GM23338 (cell line): ENCODE measurements around the gene C12orf43. TPM values are rescaled to one million over a fixed set of nuclear protein-coding genes. Genes with fewer than 3 reads are reported as not detected.
A peak's percentile ranks its signal among the peaks of the same experiment; 100 is the strongest.

Experiments
- ATAC-seq: fragments of 200-7000 bp; cut with Tn5 transposase; 3 replicates; pipeline ENCODE4 v1.9.1; 2020
- DNase-seq: peaks from one replicate; pipeline ENCODE4 v3.0.0-alpha.2; 2015; ENCODE audit warnings: low spot score
- H2AFZ ChIP-seq: fragments of 200-600 bp; sonication (generic); 2 replicates; pipeline ENCODE4 v1.8.0; 2016; ENCODE audit warnings: antibody characterized with exemption, mild to moderate bottlenecking, moderate library complexity
- H3F3A ChIP-seq: fragments of 200-600 bp; sonication (generic); replicated peaks from 2 replicates; pipeline ENCODE4 v1.8.0; 2017; ENCODE audit warnings: antibody characterized with exemption, mixed run types, low read depth
- H3K27ac ChIP-seq: fragments of 200-600 bp; sonication (generic); 2 replicates; pipeline ENCODE4 v1.6.1; 2016; ENCODE audit warnings: low read depth
- H3K27me3 ChIP-seq: fragments of 200-600 bp; sonication (generic); 2 replicates; pipeline ENCODE4 v1.8.0; 2016; ENCODE audit warnings: mild to moderate bottlenecking, mixed run types, moderate library complexity; ENCODE audit not compliant: insufficient read depth
- H3K36me3 ChIP-seq: fragments of 200-600 bp; sonication (generic); 2 replicates; pipeline ENCODE4 v1.8.0; 2016; ENCODE audit warnings: mild to moderate bottlenecking; ENCODE audit not compliant: insufficient read depth
- H3K4me1 ChIP-seq: fragments of 200-600 bp; sonication (generic); 2 replicates; pipeline ENCODE4 v1.8.0; 2016; ENCODE audit warnings: mild to moderate bottlenecking, moderate library complexity; ENCODE audit not compliant: insufficient read depth
- H3K4me2 ChIP-seq: fragments of 200-600 bp; sonication (generic); 2 replicates; pipeline ENCODE4 v1.7.1; 2017; ENCODE audit warnings: mixed run types
- H3K4me3 ChIP-seq: fragments of 200-600 bp; sonication (generic); 2 replicates; pipeline ENCODE4 v1.6.1; 2016; ENCODE audit warnings: mixed run types
- H3K79me2 ChIP-seq: fragments of 200-600 bp; sonication (generic); replicated peaks from 2 replicates; pipeline ENCODE4 v1.8.0; 2017; ENCODE audit warnings: mild to moderate bottlenecking; ENCODE audit not compliant: insufficient read depth
- H3K9me2 ChIP-seq: fragments of 200-600 bp; sonication (generic); 2 replicates; pipeline ENCODE4 v1.8.0; 2017; ENCODE audit not compliant: insufficient read depth
- H4K20me1 ChIP-seq: fragments of 200-600 bp; sonication (generic); replicated peaks from 2 replicates; pipeline ENCODE4 v1.8.0; 2017; ENCODE audit warnings: mild to moderate bottlenecking; ENCODE audit not compliant: insufficient read depth
- H3K27ac Mint-ChIP-seq: 2 replicates; pipeline ENCODE4 v1.8.0; 2020; ENCODE audit warnings: inconsistent platforms, mild to moderate bottlenecking, moderate library complexity, mixed read lengths
- H3K27me3 Mint-ChIP-seq: 3 replicates; pipeline ENCODE4 v1.8.0; 2022; ENCODE audit warnings: low read depth, mild to moderate bottlenecking, moderate library complexity, mixed read lengths, inconsistent platforms; ENCODE audit not compliant: insufficient read depth, poor library complexity
- H3K36me3 Mint-ChIP-seq: 3 replicates; pipeline ENCODE4 v1.8.0; 2021; ENCODE audit warnings: low read depth, mild to moderate bottlenecking, inconsistent platforms, moderate library complexity, mixed read lengths
- H3K4me1 Mint-ChIP-seq: 3 replicates; pipeline ENCODE4 v1.8.0; 2020; ENCODE audit warnings: mild to moderate bottlenecking, inconsistent platforms, mixed read lengths
- H3K4me3 Mint-ChIP-seq: 3 replicates; pipeline ENCODE4 v1.8.0; 2021; ENCODE audit warnings: moderate library complexity, mild to moderate bottlenecking, inconsistent platforms, mixed read lengths
- H3K9me3 Mint-ChIP-seq: 3 replicates; pipeline ENCODE4 v1.8.0; 2020; ENCODE audit warnings: moderate library complexity, mild to moderate bottlenecking, inconsistent platforms, mixed read lengths
- CREB1 ChIP-seq: fragments of 250-450 bp; sonication (Bioruptor Pico); IDR thresholded peaks from 2 replicates; pipeline ENCODE4 v1.5.0; 2020; ENCODE audit warnings: low read depth, mild to moderate bottlenecking, moderate library complexity
- CTCF ChIP-seq, 2 experiments: fragments of 200-600 bp in 1 of 2; sonication (generic) in 1 of 2; conservative IDR thresholded peaks; 2 replicates each; pipeline versions ENCODE4 v1.5.1 to v1.6.1; 2016 to 2017; ENCODE audit warnings: antibody characterized with exemption in 2 of 2, low read depth in 2 of 2, mild to moderate bottlenecking in 2 of 2, moderate library complexity in 1 of 2
- ETS1 ChIP-seq: IDR thresholded peaks from 2 replicates; pipeline ENCODE4 v1.6.1; 2016; ENCODE audit warnings: antibody characterized with exemption
- EZH2 ChIP-seq: fragments of 200-600 bp; sonication (generic); IDR thresholded peaks from one replicate; pipeline ENCODE4 v1.8.0; 2017; ENCODE audit warnings: antibody characterized with exemption, mild to moderate bottlenecking, low read depth; ENCODE audit not compliant: unreplicated experiment
- EZH2phosphoT487 ChIP-seq: fragments of 200-600 bp; sonication (generic); IDR thresholded peaks from one replicate; pipeline ENCODE4 v1.8.1; 2018; ENCODE audit warnings: antibody characterized with exemption; ENCODE audit not compliant: unreplicated experiment
- JUNB ChIP-seq: IDR thresholded peaks from one replicate; pipeline ENCODE4 v1.6.1; 2016; ENCODE audit warnings: antibody characterized with exemption; ENCODE audit not compliant: unreplicated experiment
- NANOG ChIP-seq: IDR thresholded peaks from 2 replicates; pipeline ENCODE4 v1.6.1; 2016; ENCODE audit warnings: antibody characterized with exemption, borderline replicate concordance
- POLR2AphosphoS5 ChIP-seq: IDR thresholded peaks from 2 replicates; pipeline ENCODE4 v1.6.1; 2016; ENCODE audit warnings: antibody characterized with exemption, low read depth
- REST ChIP-seq: IDR thresholded peaks from one replicate; pipeline ENCODE4 v1.6.1; 2018; ENCODE audit warnings: antibody characterized with exemption; ENCODE audit not compliant: unreplicated experiment
- STAT1 ChIP-seq: IDR thresholded peaks from one replicate; pipeline ENCODE4 v1.6.1; 2016; ENCODE audit warnings: antibody characterized with exemption; ENCODE audit not compliant: unreplicated experiment
- ZNF114 ChIP-seq: fragments of 250-450 bp; sonication (Bioruptor Pico); IDR thresholded peaks from 2 replicates; pipeline ENCODE4 v1.5.0; 2020; ENCODE audit warnings: mild to moderate bottlenecking, moderate library complexity
- ZNF331 ChIP-seq: fragments of 250-450 bp; sonication (Bioruptor Pico); IDR thresholded peaks from 2 replicates; pipeline ENCODE4 v1.5.0; 2020; ENCODE audit warnings: low read depth, mild to moderate bottlenecking, moderate library complexity
- ZNF462 ChIP-seq: fragments of 250-450 bp; sonication (Bioruptor Pico); IDR thresholded peaks from 2 replicates; pipeline ENCODE4 v1.5.0; 2020; ENCODE audit warnings: mild to moderate bottlenecking, moderate library complexity
- polyA plus RNA-seq: library from polyadenylated mRNA; unstranded; fragments of >200 nt; fragmentation: Nextera tagmentation; extraction: Ambion mirVana; gene quantifications from 2 replicates; pipeline ENCODE4 v1.2.1, GENCODE V29; 2016
- total RNA-seq: library from RNA; depleted of rRNA; stranded (reverse); fragments of >200 nt; shearing (Covaris generic); gene quantifications from 2 replicates; pipeline ENCODE4 v1.2.3, GENCODE V29; 2014

Gene C12orf43
- total and polyA plus RNA-seq, 2 experiments from 2014 or later: 15.2 to 20.7 TPM

GRCh38 chr12:121038861-121039668, 22.8 kb upstream of the C12orf43 start, which contains the start of gene OASL:
OASL (minus strand) TSS chr12:121039246; CDS start chr12:121038971, 275 bp downstream.
- Mint-ChIP-seq H3K27ac (no peak within 1 kb of the TSS), H3K27me3 (peaks cover 7% of the 10 kb centered on the region), H3K4me1 (peaks cover 7% of the 10 kb centered on the region; the same call in 2 of the 3 replicates), H3K36me3 (no peaks in the 10 kb centered on the region), H3K9me3 (no peaks in the 10 kb centered on the region), H3K4me3 (no peak within 1 kb of the TSS)
- Histone ChIP-seq H3K4me3 (no peak within 1 kb of the TSS), H3F3A (no peaks in the 10 kb centered on the region), H3K4me1 (no peaks in the 10 kb centered on the region), H4K20me1 (no peaks in the 10 kb centered on the region), H3K79me2 (no peaks in the 10 kb centered on the region), H3K27me3 (no peaks in the 10 kb centered on the region), H2AFZ (peak within 1 kb of the TSS; percentile 23), H3K27ac (no peak within 1 kb of the TSS), H3K9me2 (no peaks in the 10 kb centered on the region), H3K4me2 (no peak within 1 kb of the TSS), H3K36me3 (no peaks in the 10 kb centered on the region)
- DNase-seq: no peak
- peak; percentile 28; the same call in 1 of the 3 replicates for ATAC-seq
- TF ChIP-seq POLR2AphosphoS5: no peak
- no peak for TF ChIP-seq ZNF114
- TF ChIP-seq NANOG: no peak
- no peak for TF ChIP-seq STAT1
- TF ChIP-seq CREB1 (CRISPR knock-in tag): no peak
- TF ChIP-seq REST: no peak
- TF ChIP-seq ZNF331 (CRISPR knock-in tag): no peak
- TF ChIP-seq JUNB: no peak
- no peak for TF ChIP-seq EZH2phosphoT487
- no peak for TF ChIP-seq ZNF462 (CRISPR knock-in tag)
- no peak for TF ChIP-seq EZH2
- no peak for TF ChIP-seq CTCF (conservative IDR thresholded peaks at IDR 0.05; ENCODE audit: low read depth in 2 of 2)
- no peak for TF ChIP-seq ETS1
